Loucy (cell line): ENCODE data around the gene C2orf15.

Experiments used
- H2AFZ ChIP-seq: fragments of 200-600 bp; sonication (generic); 2 replicates; pipeline ENCODE4 v1.6.0; 2016; ENCODE audit warnings: antibody characterized with exemption, mild to moderate bottlenecking, low read length, moderate library complexity
- H3F3A ChIP-seq: fragments of 200-600 bp; 2 replicates; pipeline ENCODE4 v1.6.0; 2016; ENCODE audit warnings: antibody characterized with exemption, low read depth, mild to moderate bottlenecking
- H3K27me3 ChIP-seq: fragments of 200-600 bp; sonication (generic); 2 replicates; pipeline ENCODE4 v1.6.1; 2014; ENCODE audit warnings: low read length, mild to moderate bottlenecking; ENCODE audit not compliant: insufficient read depth, poor library complexity, severe bottlenecking
- H3K36me3 ChIP-seq: fragments of 200-600 bp; sonication (generic); 2 replicates; pipeline ENCODE4 v1.6.1; 2016; ENCODE audit warnings: low read length; ENCODE audit not compliant: insufficient read depth
- H3K4me1 ChIP-seq: fragments of 200-600 bp; sonication (generic); 2 replicates; pipeline ENCODE4 v1.5.1; 2014; ENCODE audit warnings: low read length, mild to moderate bottlenecking; ENCODE audit not compliant: insufficient read depth, poor library complexity, severe bottlenecking
- H3K4me2 ChIP-seq: fragments of 200-600 bp; sonication (generic); 2 replicates; pipeline ENCODE4 v1.6.0; 2014; ENCODE audit warnings: antibody characterized with exemption, low read length, low read depth, mild to moderate bottlenecking; ENCODE audit not compliant: poor library complexity, severe bottlenecking
- H3K4me3 ChIP-seq: fragments of 200-600 bp; sonication (generic); 2 replicates; pipeline ENCODE4 v1.5.1; 2014; ENCODE audit warnings: low read length, mild to moderate bottlenecking, mixed read lengths; ENCODE audit not compliant: poor library complexity, severe bottlenecking
- H3K79me2 ChIP-seq: fragments of 200-600 bp; sonication (generic); 2 replicates; pipeline ENCODE4 v1.6.1; 2014; ENCODE audit warnings: low read length; ENCODE audit not compliant: insufficient read depth
- H3K9ac ChIP-seq: fragments of 200-600 bp; sonication (generic); 2 replicates; pipeline ENCODE4 v1.6.0; 2014; ENCODE audit warnings: mild to moderate bottlenecking, low read depth, low read length, moderate library complexity; ENCODE audit not compliant: poor library complexity, severe bottlenecking
- H3K9me2 ChIP-seq: fragments of 200-600 bp; sonication (generic); replicated peaks from 2 replicates; pipeline ENCODE4 v1.6.1; 2016; ENCODE audit warnings: low read depth, low read length, mixed read lengths
- H3K9me3 ChIP-seq: fragments of 200-600 bp; sonication (generic); 2 replicates; pipeline ENCODE4 v1.6.1; 2014; ENCODE audit warnings: mild to moderate bottlenecking, antibody characterized with exemption, low read length, low read depth; ENCODE audit not compliant: insufficient read depth
- H4K20me1 ChIP-seq: fragments of 200-600 bp; sonication (generic); 2 replicates; pipeline ENCODE4 v1.6.0; 2014; ENCODE audit warnings: antibody characterized with exemption, low read length, mild to moderate bottlenecking; ENCODE audit not compliant: insufficient read depth, poor library complexity, severe bottlenecking
- CTCF ChIP-seq: fragments of 200-600 bp; sonication (generic); conservative IDR thresholded peaks from 2 replicates; pipeline ENCODE4 v1.5.1; 2014; ENCODE audit warnings: mild to moderate bottlenecking, antibody characterized with exemption, low read length
- EZH2phosphoT487 ChIP-seq: fragments of 200-600 bp; IDR thresholded peaks from 2 replicates; pipeline ENCODE4 v1.6.1; 2018; ENCODE audit warnings: antibody characterized with exemption, mild to moderate bottlenecking, moderate library complexity, borderline replicate concordance

Gene C2orf15

GRCh38 chr2:99200076-99200800, 58.7 kb downstream of the C2orf15 start:
- no peaks in the 10 kb centered on the region for H3K79me2 ChIP-seq
- peaks cover 23% of the 10 kb centered on the region; the same call in 1 of the 2 replicates for H3K36me3 ChIP-seq
- no peaks in the 10 kb centered on the region for H3K9me2 ChIP-seq
- H3K4me1 ChIP-seq, result no peaks in the 10 kb centered on the region
- no peaks in the 10 kb centered on the region for H3K27me3 ChIP-seq
- TF ChIP-seq CTCF (no peak), EZH2phosphoT487 (no peak)
- no peak overlapping the region for H2AFZ ChIP-seq
- no peaks in the 10 kb centered on the region for H3K9me3 ChIP-seq
- H4K20me1 ChIP-seq, result no peaks in the 10 kb centered on the region
- H3K4me2 ChIP-seq, result no peak overlapping the region
- no peaks in the 10 kb centered on the region for H3F3A ChIP-seq
- no peak overlapping the region for H3K4me3 ChIP-seq
- no peak overlapping the region for H3K9ac ChIP-seq
